GM18858 (cell line): ENCODE data around the gene MFN2.

Experiments used
- ATAC-seq: cut with Tn5 transposase; IDR thresholded peaks from one replicate; pipeline ENCODE4 v1.9.1; 2021; ENCODE audit not compliant: unreplicated experiment

MFN2 gene

DNA sequence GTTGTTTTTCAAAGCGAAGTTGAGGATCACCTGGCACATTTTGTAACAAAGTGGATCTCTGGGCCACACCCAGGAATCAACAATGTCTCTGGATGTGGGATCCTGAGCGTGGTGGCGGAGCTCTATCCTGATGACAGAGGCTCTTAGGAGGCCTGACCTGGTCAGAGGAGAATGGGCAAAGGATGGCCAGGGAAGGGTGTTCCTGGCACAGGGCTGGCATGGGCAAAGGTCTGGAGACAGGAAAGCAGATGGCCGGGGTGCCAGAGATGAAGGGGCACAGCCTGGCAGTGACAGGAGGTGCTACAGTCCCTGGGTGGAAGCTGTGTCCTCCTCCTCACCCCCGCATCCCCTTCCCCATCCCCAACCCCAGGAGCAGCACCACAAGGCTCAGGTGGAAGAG, 20.0 kb upstream of the MFN2 start:
- ATAC-seq, result no peak

DNA sequence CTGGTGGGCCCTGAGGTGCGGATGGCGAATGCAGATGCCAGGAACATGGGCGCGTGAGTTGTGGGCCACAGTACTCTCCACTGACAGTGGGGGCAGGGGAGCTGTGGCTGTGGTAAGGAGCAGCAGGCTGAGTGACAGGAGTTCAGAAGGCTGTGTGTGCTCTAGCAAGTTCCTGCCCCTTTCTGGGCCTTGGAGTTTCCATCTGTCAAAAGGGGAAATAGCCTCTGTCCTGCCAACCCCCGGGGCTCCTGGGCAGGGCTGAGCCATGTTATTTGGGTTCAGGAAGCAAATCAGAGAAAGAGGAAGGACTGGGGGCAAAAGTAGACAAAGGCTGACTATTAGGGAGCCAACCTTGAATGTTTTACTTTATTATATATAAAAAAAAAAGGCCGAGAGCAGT, 19.5 kb upstream of the MFN2 start:
- ATAC-seq, result no peak

GRCh38 chr1:11961230-11961629, 19.0 kb upstream of the MFN2 start:
- ATAC-seq, result no peak

DNA sequence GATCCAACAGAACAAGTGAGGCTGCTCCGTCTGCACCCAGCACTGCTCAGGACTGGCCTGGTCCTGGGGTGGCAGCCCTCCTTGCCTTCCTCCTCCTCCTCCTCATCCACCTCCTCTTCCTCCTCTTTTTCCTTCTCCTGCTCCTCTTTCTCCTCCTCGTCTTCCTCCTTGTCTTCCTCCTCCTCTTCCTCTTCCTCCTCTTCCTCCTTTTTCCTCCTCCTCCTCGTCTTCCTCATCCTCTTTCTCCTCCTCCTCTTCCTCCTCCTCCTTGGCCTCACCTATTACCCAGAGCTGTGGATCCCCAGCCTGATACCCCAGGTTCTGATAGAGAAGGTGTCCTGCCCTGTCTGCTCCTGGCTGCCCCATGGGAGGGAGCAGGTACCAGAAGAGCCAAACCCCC, 16.6 kb upstream of the MFN2 start:
- ATAC-seq, result no peak

DNA sequence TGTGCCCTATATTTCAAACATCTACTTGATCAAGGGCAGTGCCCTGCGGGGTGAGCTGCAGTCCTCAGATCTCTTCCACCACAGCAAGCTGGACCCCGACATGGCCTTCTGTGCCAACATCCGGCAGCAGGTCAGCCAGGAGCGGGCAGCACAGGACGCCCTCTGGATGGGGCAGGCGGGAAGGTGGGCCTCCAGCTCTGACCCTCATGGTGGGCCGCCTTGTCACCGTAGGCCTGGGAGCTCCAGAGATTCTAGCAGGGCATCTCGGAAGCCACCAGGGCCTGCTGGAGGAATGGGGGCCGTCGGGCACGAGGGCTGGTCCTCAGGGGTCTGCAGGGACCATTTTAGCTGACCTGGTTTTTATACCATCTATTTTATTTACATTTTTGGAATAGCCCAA, 15.6 kb upstream of the MFN2 start:
- ATAC-seq, result no peak

GRCh38 chr1:11967028-11967547, 13.2 kb upstream of the MFN2 start:
- no peak for ATAC-seq

DNA sequence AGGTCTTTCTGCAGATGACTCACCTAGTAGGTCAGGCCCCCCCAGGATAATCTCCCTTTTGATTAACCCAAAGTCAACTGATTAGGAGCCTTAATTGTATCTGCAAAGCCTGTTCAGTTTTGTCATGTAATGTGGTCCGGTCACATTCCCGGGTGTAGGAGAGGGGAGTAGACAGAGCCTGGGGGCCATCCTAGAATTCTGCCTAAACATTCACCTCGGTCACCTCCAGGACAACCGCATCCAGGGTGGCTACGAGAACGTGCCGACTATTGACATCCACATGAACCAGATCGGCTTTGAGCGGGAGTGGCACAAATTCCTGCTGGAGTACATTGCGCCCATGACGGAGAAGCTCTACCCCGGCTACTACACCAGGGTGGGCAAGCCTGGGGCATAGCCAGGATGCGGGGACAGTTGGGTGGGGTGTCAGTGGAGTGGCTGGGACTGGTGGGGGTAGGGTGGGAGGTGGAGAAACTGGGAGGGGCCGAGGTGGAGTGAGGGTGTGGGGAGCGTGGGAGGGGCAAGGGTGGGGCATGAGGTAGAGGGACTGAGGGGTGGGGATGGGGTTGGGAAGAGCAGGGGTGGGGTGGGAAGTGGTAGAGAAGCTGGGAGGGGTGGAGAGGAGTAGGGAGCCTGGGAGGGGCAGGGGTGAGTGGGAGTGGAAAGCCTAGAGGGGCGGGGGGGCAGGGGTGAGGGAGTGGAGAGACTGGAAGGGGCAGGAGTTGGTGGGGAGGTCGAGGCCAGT, 9.6 kb upstream of the MFN2 start:
- ATAC-seq, result no peak

GRCh38 chr1:11977625-11978024, 2.6 kb upstream of the MFN2 start:
- ATAC-seq, result no peak

GRCh38 chr1:11978301-11978700, 1.9 kb upstream of the MFN2 start:
- no peak for ATAC-seq

DNA sequence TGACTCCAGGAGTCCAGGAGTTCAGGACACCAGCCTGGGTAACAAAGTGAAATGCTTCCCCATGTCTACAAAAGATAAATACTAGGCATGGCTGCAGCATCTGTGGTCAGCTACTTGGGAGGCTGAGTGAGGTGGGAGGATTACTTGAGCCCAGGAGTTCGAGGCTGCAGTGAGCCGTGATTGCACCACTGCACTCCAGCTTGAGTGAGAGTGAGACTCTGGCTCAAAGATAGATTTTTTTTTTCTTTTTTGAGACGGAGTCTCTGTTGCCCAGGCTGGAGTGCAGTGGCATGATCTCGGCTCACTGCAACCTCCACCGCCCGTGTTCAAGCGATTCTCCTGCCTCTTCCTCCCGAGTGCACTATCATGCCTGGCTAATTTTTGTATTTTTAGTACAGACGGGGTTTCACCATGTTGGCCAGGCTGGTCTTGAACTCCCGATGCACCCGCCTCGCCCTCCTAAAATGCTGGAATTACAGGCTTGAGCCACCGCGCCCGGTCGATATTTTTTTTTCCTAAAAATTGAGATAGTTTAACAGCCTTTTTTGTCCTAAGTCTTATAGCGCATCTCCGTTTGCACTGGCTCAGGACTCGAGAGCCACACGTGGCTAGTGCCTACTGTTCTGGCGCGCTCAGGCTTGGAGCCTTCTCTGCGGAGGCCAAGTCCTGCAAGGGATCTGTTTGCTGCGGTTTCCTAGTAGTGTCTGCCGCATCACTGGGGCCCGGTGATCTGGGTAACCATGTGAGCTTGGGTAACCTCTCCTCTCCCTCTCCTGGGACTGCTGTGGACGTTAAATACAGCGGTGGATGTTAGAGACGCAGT, 1.0 kb upstream of the MFN2 start:
- no peak for ATAC-seq

DNA sequence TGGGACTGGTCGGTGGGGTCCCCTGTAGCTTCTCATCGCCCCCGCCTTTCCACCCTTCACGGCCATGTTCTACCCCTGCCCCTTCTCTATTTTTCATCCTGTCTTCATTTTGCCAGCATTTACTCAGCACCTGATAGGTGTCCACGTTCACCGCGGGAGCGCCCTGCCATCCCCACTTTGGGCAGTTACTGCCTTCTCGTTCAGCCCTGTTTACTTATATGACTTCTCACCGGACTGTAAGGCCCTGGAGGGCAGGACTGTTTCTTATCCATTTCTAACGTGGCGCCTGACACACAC, 380 bp downstream of the MFN2 start:
- no peak for ATAC-seq

GRCh38 chr1:11981378-11982009, 1.2 kb downstream of the MFN2 start:
- no peak for ATAC-seq

- no peak for ATAC-seq
Measured at GRCh38 chr1:11982010-11982392, 1.8 kb downstream of the MFN2 start.

DNA sequence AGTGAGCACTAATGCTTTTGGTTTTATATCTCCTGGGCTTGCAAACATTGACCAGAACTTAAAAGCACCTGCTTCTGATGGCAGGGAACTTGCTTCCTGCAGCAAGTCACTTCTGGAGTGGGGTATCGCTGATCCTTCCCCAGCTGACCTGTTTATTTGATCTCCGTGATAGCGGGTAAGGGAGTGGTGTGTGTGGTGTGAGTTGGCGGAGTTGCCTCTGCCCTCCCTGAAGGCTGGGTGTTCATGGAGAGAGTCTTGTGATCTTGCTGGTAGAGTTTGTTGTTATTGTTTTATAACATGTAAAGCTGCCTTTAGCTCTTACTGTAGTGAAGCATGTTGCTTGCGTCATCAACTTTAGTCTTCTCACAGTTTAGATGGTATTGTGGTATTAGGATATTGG, 3.9 kb downstream of the MFN2 start:
- no peak for ATAC-seq

DNA sequence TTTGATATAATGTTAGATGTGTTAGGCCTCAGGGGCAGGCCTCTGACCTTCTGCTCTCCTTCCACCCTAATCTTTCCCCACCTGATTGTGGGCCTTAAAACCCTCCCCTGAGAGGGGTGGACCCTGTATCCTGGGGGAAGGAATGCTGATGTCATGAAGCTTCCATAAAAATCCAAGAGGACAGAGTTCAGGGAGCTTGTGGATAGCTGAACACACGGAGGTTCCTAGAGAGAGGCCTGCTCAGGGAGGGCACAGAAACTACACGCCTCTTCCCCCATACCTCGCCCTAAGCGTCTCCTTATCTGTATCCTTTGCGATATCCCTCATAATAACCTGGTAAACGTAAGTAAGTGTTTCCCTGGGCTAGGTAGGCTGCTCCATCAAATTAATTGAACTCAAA, 4.3 kb downstream of the MFN2 start:
- no peak for ATAC-seq

- no peak for ATAC-seq
Measured at GRCh38 chr1:11985171-11985570, 4.9 kb downstream of the MFN2 start.

GRCh38 chr1:11985851-11986250, 5.6 kb downstream of the MFN2 start:
- no peak for ATAC-seq

GRCh38 chr1:11989669-11990068, 9.4 kb downstream of the MFN2 start:
- no peak for ATAC-seq

DNA sequence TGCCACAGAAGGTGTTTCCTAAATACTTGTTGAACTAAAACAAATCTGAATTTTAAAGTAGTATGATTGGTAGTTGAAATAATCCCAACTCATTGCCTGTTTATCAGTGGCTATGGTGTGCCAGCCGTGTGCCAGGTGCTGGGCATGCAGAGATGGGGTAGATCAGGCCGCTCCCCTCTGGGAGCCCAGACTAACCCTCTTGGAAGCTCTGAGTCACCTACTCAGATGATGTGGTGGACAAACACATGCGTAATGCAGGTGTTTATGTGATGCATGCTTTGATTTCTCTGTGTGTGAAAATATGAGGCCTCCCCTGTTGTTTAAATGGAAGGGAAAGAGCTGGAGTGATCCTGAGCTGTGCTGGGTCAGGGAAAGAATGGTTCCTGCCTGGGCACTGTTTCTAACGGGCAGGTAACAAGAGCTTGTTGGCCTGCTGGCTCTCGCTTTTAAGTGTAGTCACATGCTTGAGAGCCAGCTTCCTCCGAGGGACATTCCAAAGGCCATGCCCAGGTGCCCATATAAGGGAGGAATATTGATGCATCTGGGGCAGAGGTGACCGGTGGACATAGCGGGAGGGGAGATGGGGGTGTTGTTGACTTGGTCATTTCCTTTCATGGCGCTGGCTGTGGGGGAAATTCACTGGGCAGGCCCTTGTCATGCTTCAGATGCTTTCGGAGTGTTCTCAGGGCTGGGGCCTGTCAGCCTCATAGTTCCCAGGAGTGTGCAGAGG, 10.2 kb downstream of the MFN2 start:
- no peak for ATAC-seq

DNA sequence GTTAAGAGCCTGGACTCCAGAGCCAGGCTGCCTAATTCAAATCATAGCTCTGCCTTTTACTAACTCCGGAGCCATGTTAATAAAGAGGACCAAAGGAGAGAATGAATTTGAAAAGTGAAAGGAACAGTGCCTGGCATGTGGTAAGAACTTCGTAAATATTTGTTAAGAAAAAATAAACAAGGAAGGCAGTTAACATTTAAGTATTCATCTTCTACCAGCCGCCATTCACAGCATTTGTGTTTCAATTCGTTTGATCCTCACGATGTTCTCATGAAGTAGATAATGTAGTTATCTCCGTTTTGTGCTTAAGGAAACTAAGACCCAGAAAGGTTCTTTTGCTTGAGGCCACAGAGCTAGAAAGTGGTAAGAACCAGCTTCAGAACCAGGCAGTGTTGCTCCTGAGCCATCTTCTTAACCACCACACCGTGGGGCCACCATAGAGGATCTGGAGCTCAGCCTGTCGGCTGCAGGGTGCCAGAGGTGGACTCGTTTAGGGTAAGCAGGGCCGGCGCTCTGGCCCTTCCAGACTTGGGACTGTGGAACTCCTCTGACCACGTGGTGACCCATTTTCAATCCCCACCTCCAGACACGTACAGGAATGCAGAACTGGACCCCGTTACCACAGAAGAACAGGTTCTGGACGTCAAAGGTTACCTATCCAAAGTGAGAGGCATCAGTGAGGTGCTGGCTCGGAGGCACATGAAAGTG, 11.9 kb downstream of the MFN2 start:
- ATAC-seq, result no peak
